GM12878 (cell line): ENCODE data around the gene LRRC58.

ENCODE experiments used
- CHD4 ChIP-seq: fragments of 200-600 bp; sonication (generic); IDR thresholded peaks from 2 replicates; pipeline ENCODE4 v1.6.1; 2016; ENCODE audit warnings: mild to moderate bottlenecking
- FOS ChIP-seq: IDR thresholded peaks from 3 replicates; pipeline ENCODE4 v1.6.1; 2011; ENCODE audit warnings: borderline replicate concordance; ENCODE audit not compliant: insufficient read length; ENCODE audit errors: extremely low read depth
- FOXM1 ChIP-seq: IDR thresholded peaks from 2 replicates; pipeline ENCODE4 v1.6.1; 2012; ENCODE audit warnings: low read depth, mild to moderate bottlenecking, inconsistent platforms, low read length, moderate library complexity
- MXI1 ChIP-seq: fragments of 150-350 bp; IDR thresholded peaks from 2 replicates; pipeline ENCODE4 v1.6.1; 2011; ENCODE audit warnings: low read depth, mild to moderate bottlenecking, inconsistent platforms, low read length, improper control_type of control experiment
- PML ChIP-seq: IDR thresholded peaks from 2 replicates; pipeline ENCODE4 v1.6.1; 2012; ENCODE audit warnings: low read length, inconsistent platforms
- SIN3A ChIP-seq: IDR thresholded peaks from 2 replicates; pipeline ENCODE4 v1.6.1; 2012; ENCODE audit warnings: low read depth, low read length, improper control_type of control experiment
- SRF ChIP-seq, 2 experiments: IDR thresholded peaks; 2 replicates each; pipeline ENCODE4 v1.6.1; 2011; ENCODE audit warnings: low read depth in 2 of 2, low read length in 2 of 2, mild to moderate bottlenecking in 1 of 2, moderate library complexity in 1 of 2
- TBL1XR1 ChIP-seq: IDR thresholded peaks from 2 replicates; pipeline ENCODE4 v1.6.1; 2012; ENCODE audit warnings: low read depth, low read length, improper control_type of control experiment
- ZNF207 ChIP-seq: fragments of 450-650 bp; IDR thresholded peaks from 2 replicates; pipeline ENCODE4 v1.6.1; 2014; ENCODE audit warnings: antibody characterized with exemption, mild to moderate bottlenecking, borderline replicate concordance
- TF ChIP-seq, protein P1 (sequence below), 3 experiments: IDR thresholded peaks in 2 of 3; conservative IDR thresholded peaks in 1 of 3; 2 replicates each; pipeline ENCODE4 v1.5.1; 2011; ENCODE audit warnings: low read depth in 3 of 3, low read length in 3 of 3, mild to moderate bottlenecking in 3 of 3, control low read depth in 2 of 3, moderate library complexity in 2 of 3, inconsistent platforms in 1 of 3, mixed read lengths in 1 of 3; ENCODE audit not compliant: control insufficient read depth in 2 of 3, insufficient read depth in 1 of 3; ENCODE audit errors: extremely low read depth in 1 of 3
- TF ChIP-seq, protein P2 (sequence below): IDR thresholded peaks from 2 replicates; pipeline ENCODE4 v1.6.1; 2011; ENCODE audit warnings: mild to moderate bottlenecking, low read depth, low read length, moderate library complexity; ENCODE audit not compliant: insufficient replicate concordance

DNA sequence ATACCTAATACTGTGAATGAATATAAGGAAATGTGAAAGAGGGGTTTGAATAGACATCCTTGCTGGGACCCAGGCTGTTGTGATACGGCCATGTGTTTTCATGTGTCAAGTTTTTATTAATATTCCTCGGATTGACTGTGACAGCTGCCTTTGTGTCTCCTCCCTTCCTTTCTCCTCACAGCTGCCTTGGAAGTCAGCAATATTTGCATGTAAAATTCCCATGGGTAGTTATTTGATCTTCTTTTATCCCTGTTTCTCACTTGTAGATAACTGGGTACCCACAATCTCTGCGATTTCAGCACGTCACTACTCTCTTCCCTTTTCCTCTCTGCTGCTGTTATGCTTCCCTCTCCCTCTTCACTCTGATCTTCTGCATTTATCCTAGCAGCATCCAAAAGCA lies 73.5 kb downstream of the LRRC58 start:
- TF ChIP-seq CHD4 (no peak), PML (no peak), TBL1XR1 (no peak), FOS (no peak), FOXM1 (no peak), ZNF207 (no peak), SRF (IDR thresholded peaks at IDR 0.05; ENCODE audit: low read depth in 2 of 2, low read length in 2 of 2) (no peak), MXI1 (no peak), SIN3A (no peak)
- TF ChIP-seq, protein P1, sequence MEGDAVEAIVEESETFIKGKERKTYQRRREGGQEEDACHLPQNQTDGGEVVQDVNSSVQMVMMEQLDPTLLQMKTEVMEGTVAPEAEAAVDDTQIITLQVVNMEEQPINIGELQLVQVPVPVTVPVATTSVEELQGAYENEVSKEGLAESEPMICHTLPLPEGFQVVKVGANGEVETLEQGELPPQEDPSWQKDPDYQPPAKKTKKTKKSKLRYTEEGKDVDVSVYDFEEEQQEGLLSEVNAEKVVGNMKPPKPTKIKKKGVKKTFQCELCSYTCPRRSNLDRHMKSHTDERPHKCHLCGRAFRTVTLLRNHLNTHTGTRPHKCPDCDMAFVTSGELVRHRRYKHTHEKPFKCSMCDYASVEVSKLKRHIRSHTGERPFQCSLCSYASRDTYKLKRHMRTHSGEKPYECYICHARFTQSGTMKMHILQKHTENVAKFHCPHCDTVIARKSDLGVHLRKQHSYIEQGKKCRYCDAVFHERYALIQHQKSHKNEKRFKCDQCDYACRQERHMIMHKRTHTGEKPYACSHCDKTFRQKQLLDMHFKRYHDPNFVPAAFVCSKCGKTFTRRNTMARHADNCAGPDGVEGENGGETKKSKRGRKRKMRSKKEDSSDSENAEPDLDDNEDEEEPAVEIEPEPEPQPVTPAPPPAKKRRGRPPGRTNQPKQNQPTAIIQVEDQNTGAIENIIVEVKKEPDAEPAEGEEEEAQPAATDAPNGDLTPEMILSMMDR (IDR thresholded peaks at IDR 0.05 in 2 of 3, conservative IDR thresholded peaks at IDR 0.05 in 1 of 3; ENCODE audit: control insufficient read depth in 2 of 3, extremely low read depth in 1 of 3, insufficient read depth in 1 of 3, low read depth in 3 of 3, low read length in 3 of 3), result no peak
- TF ChIP-seq, protein P2, sequence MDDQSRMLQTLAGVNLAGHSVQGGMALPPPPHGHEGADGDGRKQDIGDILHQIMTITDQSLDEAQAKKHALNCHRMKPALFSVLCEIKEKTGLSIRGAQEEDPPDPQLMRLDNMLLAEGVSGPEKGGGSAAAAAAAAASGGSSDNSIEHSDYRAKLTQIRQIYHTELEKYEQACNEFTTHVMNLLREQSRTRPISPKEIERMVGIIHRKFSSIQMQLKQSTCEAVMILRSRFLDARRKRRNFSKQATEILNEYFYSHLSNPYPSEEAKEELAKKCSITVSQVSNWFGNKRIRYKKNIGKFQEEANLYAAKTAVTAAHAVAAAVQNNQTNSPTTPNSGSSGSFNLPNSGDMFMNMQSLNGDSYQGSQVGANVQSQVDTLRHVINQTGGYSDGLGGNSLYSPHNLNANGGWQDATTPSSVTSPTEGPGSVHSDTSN, result no peak
